K562 (cell line): ENCODE results near the gene ABHD14A. TPM values are rescaled to one million over a fixed set of nuclear protein-coding genes. Genes with fewer than 3 reads are reported as not detected.

Experiments used
- ATAC-seq: fragments of 200-7000 bp; cut with Tn5 transposase; 3 replicates; pipeline ENCODE4 v1.9.1; 2020; ENCODE audit warnings: moderate library complexity
- BruUV-seq: library from RNA; stranded (reverse); fragments of 400-500 nt; replicated peaks from 2 replicates; lab custom pipeline; 2021; lab: Mats Ljungman, UMichigan
- CTCF ChIA-PET: fragments of 300-600 bp; formaldehyde crosslinking; extraction: SDS; loops from one replicate; lab custom pipeline; 2021; ENCODE audit warnings: low intra/inter-chr PET ratio; lab: Yijun Ruan, JAX
- POLR2A ChIA-PET: fragments of 300-600, 350-650 bp; sonication (Branson Sonifier 250); formaldehyde crosslinking; extraction: SDS; loops from one replicate; lab custom pipeline; 2021; ENCODE audit warnings: antibody characterized with exemption, inconsistent platforms; lab: Yijun Ruan, JAX
- DNase-seq, 4 experiments: peaks; one replicate each; pipeline versions ENCODE4 v3.0.0 to v3.0.0-alpha.2; 2011 to 2018; ENCODE audit warnings: low spot score in 3 of 4, mixed read lengths in 3 of 4; ENCODE audit errors: extremely low read depth in 1 of 4
- FAIRE-seq: peaks from 2 replicates; lab custom pipeline; 2011; peaks lifted over from hg19 to GRCh38; lab: Jason Lieb, UNC
- H2AFZ ChIP-seq: 2 replicates; pipeline ENCODE4 v1.6.0; 2011; ENCODE audit warnings: low read depth, low read length, control low read depth, inconsistent platforms
- H3K27ac ChIP-seq: fragments of 200-600 bp; 3 replicates; pipeline ENCODE4 v1.8.0; 2011; ENCODE audit warnings: low read depth, mild to moderate bottlenecking, control low read depth, inconsistent platforms, low read length, moderate library complexity, mixed read lengths; ENCODE audit errors: extremely low read depth
- H3K27me3 ChIP-seq, 2 experiments: fragments of 300-600 bp in 1 of 2; 2 replicates in 1 of 2; 3 replicates in 1 of 2; pipeline versions ENCODE4 v1.6.0 to v1.8.0; 2011; ENCODE audit warnings: inconsistent platforms in 2 of 2, low read length in 2 of 2, mild to moderate bottlenecking in 1 of 2, mixed read lengths in 1 of 2, moderate library complexity in 1 of 2; ENCODE audit not compliant: control insufficient read depth in 2 of 2, insufficient read depth in 2 of 2
- H3K36me3 ChIP-seq: fragments of 300-600 bp; 3 replicates; pipeline ENCODE4 v1.8.0; 2011; ENCODE audit warnings: mild to moderate bottlenecking, low read length, inconsistent platforms; ENCODE audit not compliant: control insufficient read depth, insufficient read depth
- H3K4me1 ChIP-seq, 2 experiments: fragments of 200-600 bp in 1 of 2; replicated peaks in 1 of 2; 2 replicates in 1 of 2; 3 replicates in 1 of 2; pipeline versions ENCODE4 v1.5.1 to v1.8.0; 2011; ENCODE audit warnings: inconsistent platforms in 2 of 2, low read length in 2 of 2, mild to moderate bottlenecking in 1 of 2, mixed read lengths in 1 of 2, moderate library complexity in 1 of 2; ENCODE audit not compliant: control insufficient read depth in 2 of 2, insufficient read depth in 2 of 2
- H3K4me2 ChIP-seq: 2 replicates; pipeline ENCODE4 v1.6.1; 2011; ENCODE audit warnings: low read length, control low read depth, inconsistent platforms, mixed read lengths; ENCODE audit not compliant: insufficient read depth
- H3K4me3 ChIP-seq: fragments of 200-600 bp; sonication (generic), shearing (Covaris generic); 2 replicates; pipeline ENCODE4 v1.5.1; 2016; ENCODE audit warnings: control low read depth, inconsistent platforms
- H3K79me2 ChIP-seq: fragments of 200-600 bp; 3 replicates; pipeline ENCODE4 v1.8.0; 2011; ENCODE audit warnings: low read length, inconsistent platforms; ENCODE audit not compliant: control insufficient read depth, insufficient read depth
- H3K9ac ChIP-seq, 2 experiments: 2 replicates each; pipeline versions ENCODE4 v1.6.0 to v1.6.1; 2011; ENCODE audit warnings: low read depth in 2 of 2, low read length in 2 of 2, control low read depth in 1 of 2, inconsistent platforms in 1 of 2, mild to moderate bottlenecking in 1 of 2, mixed read lengths in 1 of 2; ENCODE audit not compliant: insufficient read depth in 1 of 2
- H3K9me1 ChIP-seq: one replicate; pipeline ENCODE4 v1.6.0; 2011; ENCODE audit warnings: inconsistent platforms, mild to moderate bottlenecking, low read length, moderate library complexity; ENCODE audit not compliant: control insufficient read depth, insufficient read depth
- H3K9me3 ChIP-seq: replicated peaks from 2 replicates; pipeline ENCODE4 v1.5.1; 2011; ENCODE audit warnings: low read depth, low read length, inconsistent platforms; ENCODE audit not compliant: control insufficient read depth, insufficient read depth
- H4K20me1 ChIP-seq: replicated peaks from 2 replicates; pipeline ENCODE4 v1.6.1; 2011; ENCODE audit warnings: low read length, inconsistent platforms, mixed read lengths; ENCODE audit not compliant: control insufficient read depth, insufficient read depth
- BCL6 ChIP-seq: fragments of 250-450 bp; sonication (Bioruptor Pico); IDR thresholded peaks from 2 replicates; pipeline ENCODE4 v1.4.0; 2020
- CC2D1A ChIP-seq: fragments of 450-650 bp; IDR thresholded peaks from 2 replicates; pipeline ENCODE4 v1.6.1; 2017; ENCODE audit warnings: mild to moderate bottlenecking
- GATA2 ChIP-seq: sonication (generic); formaldehyde crosslinking; IDR thresholded peaks from 2 replicates; pipeline ENCODE4 v1.4.0; 2020; ENCODE audit warnings: mild to moderate bottlenecking, missing genetic modification reagents
- HDAC1 ChIP-seq, 2 experiments: fragments of 450-650 bp; IDR thresholded peaks; 2 replicates each; pipeline ENCODE4 v1.6.1; 2016 to 2017; ENCODE audit warnings: inconsistent platforms in 1 of 2, mild to moderate bottlenecking in 1 of 2, moderate library complexity in 1 of 2
- JUNB ChIP-seq: fragments of 450-650 bp; formaldehyde crosslinking; conservative IDR thresholded peaks from 2 replicates; pipeline ENCODE4 v1.4.0; 2020; ENCODE audit warnings: mild to moderate bottlenecking
- MAZ ChIP-seq, 2 experiments: fragments of 450-650 bp in 1 of 2; sonication (generic) in 1 of 2; formaldehyde crosslinking; IDR thresholded peaks in 1 of 2; conservative IDR thresholded peaks in 1 of 2; 2 replicates each; pipeline versions ENCODE4 v1.4.0 to v1.5.0; 2020; ENCODE audit warnings: mild to moderate bottlenecking in 1 of 2, missing genetic modification reagents in 1 of 2
- MXI1 ChIP-seq: IDR thresholded peaks from 2 replicates; pipeline ENCODE4 v1.6.1; 2011; ENCODE audit warnings: low read depth, mild to moderate bottlenecking, improper control_type of control experiment, low read length
- RBM17 ChIP-seq: fragments of 200-400 bp; formaldehyde crosslinking; IDR thresholded peaks from 2 replicates; pipeline ENCODE4 v1.6.1; 2017; ENCODE audit warnings: low read depth, mild to moderate bottlenecking, low read length, borderline replicate concordance
- SREBF1 ChIP-seq: fragments of 150-350 bp; IDR thresholded peaks from 2 replicates; pipeline ENCODE4 v1.6.1; 2014; ENCODE audit warnings: antibody characterized with exemption, low read depth, low read length, borderline replicate concordance
- TAF7 ChIP-seq: fragments of 450-650 bp; IDR thresholded peaks from 2 replicates; pipeline ENCODE4 v1.6.1; 2016; ENCODE audit warnings: missing genetic modification characterization, missing compliant biosample characterization
- XRCC4 ChIP-seq: IDR thresholded peaks from one replicate; pipeline ENCODE4 v1.6.1; 2011; ENCODE audit not compliant: insufficient read depth, insufficient read length; ENCODE audit errors: extremely low read depth
- ZKSCAN8 ChIP-seq: fragments of 200-800 bp; sonication (Bioruptor generic); IDR thresholded peaks from 2 replicates; pipeline ENCODE4 v1.6.1; 2016; ENCODE audit warnings: missing genetic modification characterization, missing compliant biosample characterization
- ZNF316 ChIP-seq: fragments of 450-650 bp; IDR thresholded peaks from 2 replicates; pipeline ENCODE4 v1.6.1; 2016
- ZNF780A ChIP-seq: fragments of 250-450 bp; sonication (Bioruptor Pico); IDR thresholded peaks from 2 replicates; pipeline ENCODE4 v1.5.0; 2021; ENCODE audit warnings: mild to moderate bottlenecking
- in situ Hi-C: fragments of 300-500 bp; cut with MboI; formaldehyde crosslinking; loops from 4 replicates; pipeline ENCODE4 v1.15.0; 2018; ENCODE audit warnings: inconsistent platforms, mixed read lengths
- intact Hi-C: fragments of 100-400 bp; cut with micrococcal nuclease; formaldehyde crosslinking; loops from 2 replicates; pipeline ENCODE4 v1.14.2; 2022
- polyA plus RNA-seq, 8 experiments: library from polyadenylated mRNA; depleted of rRNA in 4 of 8; stranded (reverse) in 5 of 8; unstranded in 3 of 8; fragments of >200 nt; fragmentation: Nextera tagmentation in 2 of 8; fragmentation: Illumina TruSeq in 1 of 8; extraction: Ambion mirVana in 2 of 8; extraction: Trizol in 1 of 8; gene quantifications; 2 replicates each; pipeline versions ENCODE4 v1.2.1 to v1.2.3, GENCODE V29; 2011 to 2014; ENCODE audit warnings: inconsistent platforms in 1 of 8, missing spikeins in 1 of 8
- total RNA-seq, 7 experiments: library from RNA; depleted of rRNA in 6 of 7; stranded (reverse); fragments of >200 nt in 6 of 7; fragmentation: Illumina TruSeq in 2 of 7; extraction: Trizol in 2 of 7; gene quantifications; 2 replicates each; pipeline versions ENCODE4 v1.2.1 to v1.2.3, GENCODE V29; 2011 to 2021; ENCODE audit warnings: low replicate concordance in 1 of 7
- TF ChIP-seq, protein P1 (sequence below): fragments of 250-450 bp; sonication (Bioruptor Pico); IDR thresholded peaks from 2 replicates; pipeline ENCODE4 v1.5.0; 2021
- TF ChIP-seq, protein P2 (sequence below): fragments of 450-650 bp; formaldehyde crosslinking; IDR thresholded peaks from 2 replicates; pipeline ENCODE4 v1.4.0; 2020; ENCODE audit warnings: mild to moderate bottlenecking, moderate library complexity

Gene ABHD14A
- total and polyA plus RNA-seq, 9 of the 15 experiments (the other 6 are each of a cell fraction or from before 2014, with no cell fraction given), result 0.90 to 10.5 (median 8.3) TPM

DNA sequence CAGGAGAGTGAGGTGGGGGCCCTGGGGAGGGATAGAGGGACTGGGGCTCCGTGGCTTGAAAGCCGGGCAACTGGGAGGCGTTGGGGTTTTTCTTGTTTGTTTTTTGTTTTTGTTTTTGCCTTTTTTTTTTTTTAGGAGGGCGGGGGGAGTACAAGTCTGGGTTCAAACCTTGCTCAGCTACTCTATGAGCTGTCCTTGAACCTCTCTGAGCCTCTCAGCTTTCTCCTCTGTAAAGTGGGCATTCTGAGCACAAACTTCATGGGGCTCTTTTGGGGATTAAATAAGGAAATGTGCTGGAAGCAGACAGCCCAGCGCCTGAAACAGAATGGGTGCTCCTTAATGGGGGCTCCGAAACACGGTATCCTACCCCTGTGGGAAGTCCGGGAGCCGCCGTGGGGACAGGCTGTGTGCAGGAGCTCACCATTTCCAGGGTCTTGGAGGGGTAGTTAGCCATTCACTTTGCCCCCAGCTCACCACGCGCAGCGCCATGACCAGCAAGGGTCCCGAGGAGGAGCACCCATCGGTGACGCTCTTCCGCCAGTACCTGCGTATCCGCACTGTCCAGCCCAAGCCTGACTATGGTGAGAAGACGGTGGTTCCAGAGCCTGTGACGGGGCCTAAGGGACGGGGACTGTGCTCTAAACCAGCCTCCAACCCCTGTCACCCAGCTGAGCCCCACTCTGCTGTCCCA, 8.9 kb downstream of the ABHD14A start (continued):
- TF ChIP-seq MAZ (CRISPR knock-in tag; conservative IDR thresholded peaks at IDR 0.05 in 1 of 2, IDR thresholded peaks at IDR 0.05 in 1 of 2) (no peak; a peak in 1 of 4 replicates), TAF7 (tag) (peak; percentile 65; the same call in 1 of the 2 replicates), GATA2 (no peak)
- TF ChIP-seq, protein P1, sequence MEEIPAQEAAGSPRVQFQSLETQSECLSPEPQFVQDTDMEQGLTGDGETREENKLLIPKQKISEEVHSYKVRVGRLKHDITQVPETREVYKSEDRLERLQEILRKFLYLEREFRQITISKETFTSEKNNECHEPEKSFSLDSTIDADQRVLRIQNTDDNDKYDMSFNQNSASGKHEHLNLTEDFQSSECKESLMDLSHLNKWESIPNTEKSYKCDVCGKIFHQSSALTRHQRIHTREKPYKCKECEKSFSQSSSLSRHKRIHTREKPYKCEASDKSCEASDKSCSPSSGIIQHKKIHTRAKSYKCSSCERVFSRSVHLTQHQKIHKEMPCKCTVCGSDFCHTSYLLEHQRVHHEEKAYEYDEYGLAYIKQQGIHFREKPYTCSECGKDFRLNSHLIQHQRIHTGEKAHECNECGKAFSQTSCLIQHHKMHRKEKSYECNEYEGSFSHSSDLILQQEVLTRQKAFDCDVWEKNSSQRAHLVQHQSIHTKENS (CRISPR knock-in tag), result no peak
- TF ChIP-seq, all 486 proteins: peak for 35

DNA sequence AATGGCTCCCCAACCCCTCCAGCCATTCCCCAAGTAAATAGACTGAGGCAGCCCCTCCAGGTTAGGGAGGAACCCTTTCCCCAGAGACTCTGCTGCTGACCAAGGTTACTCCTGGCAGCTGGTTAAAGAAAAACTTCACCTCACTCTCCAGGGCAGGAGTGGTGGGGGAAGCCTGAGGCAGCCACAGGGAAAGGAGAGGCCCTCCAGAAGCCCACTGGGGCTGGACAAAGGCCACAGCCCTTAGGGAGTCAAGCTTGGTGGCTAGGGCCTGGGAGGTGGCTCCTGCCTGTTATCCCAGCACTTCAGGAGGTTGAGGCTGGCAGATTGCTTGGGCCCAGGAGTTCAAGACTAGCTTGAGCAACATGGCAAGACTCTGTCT, 9.4 kb downstream of the ABHD14A start:
- Histone ChIP-seq H4K20me1 (no peaks in the 10 kb centered on the region), H3K9ac (peak overlapping the region; percentile 94 to 97), H3K4me3 (peak overlapping the region; percentile 55), H2AFZ (no peak overlapping the region), H3K79me2 (peaks cover 47% of the 10 kb centered on the region), H3K4me2 (peak overlapping the region; percentile 96), H3K27ac (peak overlapping the region; percentile 91), H3K36me3 (peaks cover 33% of the 10 kb centered on the region; the same call in 2 of the 3 replicates), H3K27me3 (no peaks in the 10 kb centered on the region), H3K9me3 (no peaks in the 10 kb centered on the region), H3K4me1 (peaks cover 35 to 68% of the 10 kb centered on the region in 2 experiments; a peak in 4 of 5 replicates), H3K9me1 (no peaks in the 10 kb centered on the region)
- DNase-seq (no peak), ATAC-seq (no peak), FAIRE-seq (no peak)
- in situ Hi-C loops (no loop called here), intact Hi-C loops (no loop called here)
- no TSS peak for BruUV-seq
- no peak for TF ChIP-seq MXI1
- TF ChIP-seq, protein P2, sequence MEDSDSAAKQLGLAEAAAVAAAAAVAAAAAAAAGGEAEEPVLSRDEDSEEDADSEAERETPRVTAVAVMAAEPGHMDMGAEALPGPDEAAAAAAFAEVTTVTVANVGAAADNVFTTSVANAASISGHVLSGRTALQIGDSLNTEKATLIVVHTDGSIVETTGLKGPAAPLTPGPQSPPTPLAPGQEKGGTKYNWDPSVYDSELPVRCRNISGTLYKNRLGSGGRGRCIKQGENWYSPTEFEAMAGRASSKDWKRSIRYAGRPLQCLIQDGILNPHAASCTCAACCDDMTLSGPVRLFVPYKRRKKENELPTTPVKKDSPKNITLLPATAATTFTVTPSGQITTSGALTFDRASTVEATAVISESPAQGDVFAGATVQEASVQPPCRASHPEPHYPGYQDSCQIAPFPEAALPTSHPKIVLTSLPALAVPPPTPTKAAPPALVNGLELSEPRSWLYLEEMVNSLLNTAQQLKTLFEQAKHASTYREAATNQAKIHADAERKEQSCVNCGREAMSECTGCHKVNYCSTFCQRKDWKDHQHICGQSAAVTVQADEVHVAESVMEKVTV (CRISPR knock-in tag), result no peak
- no peak for TF ChIP-seq BCL6
- no peak for TF ChIP-seq ZKSCAN8
- TF ChIP-seq RBM17, result no peak
- TF ChIP-seq HDAC1 (IDR thresholded peaks at IDR 0.05), result no peak
- no peak for TF ChIP-seq CC2D1A
- TF ChIP-seq JUNB (CRISPR knock-in tag), result no peak
- no peak for TF ChIP-seq XRCC4
- TF ChIP-seq ZNF780A, result no peak
- TF ChIP-seq SREBF1, result no peak
- no peak for TF ChIP-seq ZNF316
- ChIA-PET CTCF (no interaction called here), POLR2A (interaction anchor here (0.5 to 5.2 kb wide), 4 partner anchors 9 to 73 kb away, joined by 3 to 105 read pairs (median 15); partner anchors contain the start of genes ABHD14A, ABHD14B and RPL29)
